Measurements from ENCODE around the gene HTR2C.
"Not testable (repeated sequence)": the region's sequence is repeated elsewhere in the genome, so short reads cannot be mapped to it uniquely, and the experiment has no call there.

Gene HTR2C

DNA sequence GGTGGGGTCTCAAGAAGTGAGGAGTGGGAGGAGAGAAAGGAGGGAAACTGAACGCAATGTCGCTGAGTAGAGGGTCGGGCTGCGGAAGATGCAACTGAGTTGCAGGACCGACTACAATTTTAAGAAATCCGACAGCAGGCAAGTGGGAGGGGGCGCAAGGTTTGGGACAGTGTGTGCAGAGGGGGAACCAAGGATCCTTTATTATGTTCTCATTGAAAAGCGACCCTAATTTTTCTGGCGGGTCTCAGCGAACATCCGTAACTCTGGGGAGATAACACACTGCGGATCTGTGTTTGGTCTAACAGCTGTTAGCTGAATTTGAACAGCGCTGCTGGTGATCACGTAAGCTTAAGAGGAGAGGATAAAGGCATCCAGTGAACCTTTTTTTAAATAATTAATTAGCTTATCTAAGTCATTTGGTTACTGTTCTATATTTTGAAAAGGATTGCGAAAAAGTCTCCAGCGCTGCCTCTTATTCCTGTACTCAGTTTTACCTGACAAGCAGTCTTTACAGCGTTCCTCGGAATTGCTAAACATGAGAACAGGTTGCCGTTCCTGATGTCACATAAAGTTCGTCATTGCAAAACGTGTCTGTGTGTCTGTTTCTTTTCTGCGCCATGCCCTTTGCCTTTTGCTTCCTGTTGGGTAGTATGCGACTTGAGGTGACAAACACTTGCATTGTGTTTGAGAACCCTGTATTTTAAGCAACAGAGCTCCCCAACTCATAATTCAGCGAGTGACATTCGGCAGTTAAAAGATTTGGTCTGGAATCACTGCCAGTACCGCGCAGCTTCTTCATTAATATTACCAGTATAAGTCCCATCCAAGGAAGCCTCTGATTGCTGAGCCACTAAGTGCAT lies 1.3 kb downstream of the HTR2C start:
- no peak for DNase-seq (ENCODE audit: low spot score)
- CTCF ChIA-PET, result no interaction called here
- no peak overlapping the region for H3K27ac ChIP-seq
- TF ChIP-seq CTCF (conservative IDR thresholded peaks at IDR 0.05; ENCODE audit: low read depth), result no peak
- POLR2A ChIA-PET (ENCODE audit: low non-redundant PET), result no interaction called here

DNA sequence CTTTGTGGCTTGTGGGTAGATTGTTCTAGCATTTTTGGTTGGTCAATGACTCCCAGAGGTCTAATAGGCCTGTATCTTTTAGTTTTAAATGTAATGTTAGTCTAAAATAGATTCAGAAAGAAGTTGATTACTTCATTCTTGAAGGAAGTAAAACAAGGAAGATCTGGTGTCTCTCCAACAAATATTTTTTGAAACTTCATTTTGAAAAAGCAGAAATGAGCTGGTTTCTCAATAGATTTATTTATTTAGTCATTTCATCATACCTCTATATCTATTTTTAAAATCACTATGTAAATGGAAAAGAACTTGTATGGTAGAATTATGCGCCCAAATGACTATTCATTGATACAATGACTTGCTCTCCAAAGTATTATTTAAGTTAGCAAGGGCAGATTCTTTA lies 7.2 kb downstream of the HTR2C start:
- TF ChIP-seq CTCF (conservative IDR thresholded peaks at IDR 0.05; ENCODE audit: low read depth), result no peak
- DNase-seq (ENCODE audit: low spot score), result no peak
- POLR2A ChIA-PET (ENCODE audit: low non-redundant PET), result no interaction called here
- no peak overlapping the region for H3K27ac ChIP-seq
- CTCF ChIA-PET, result interaction anchor here (0.7 kb wide), 1 partner anchor 211 kb away, joined by 3 read pairs; no protein-coding TSS in a partner anchor

GRCh38 chrX:114599305-114599704 lies 15.4 kb downstream of the HTR2C start:
- no peak for DNase-seq (ENCODE audit: low spot score)
- POLR2A ChIA-PET (ENCODE audit: low non-redundant PET), result no interaction called here
- CTCF ChIA-PET, result no interaction called here

GRCh38 chrX:114599911-114600310 lies 16.0 kb downstream of the HTR2C start:
- ChIA-PET POLR2A (ENCODE audit: low non-redundant PET) (no interaction called here), CTCF (no interaction called here)
- no peak for TF ChIP-seq CTCF (conservative IDR thresholded peaks at IDR 0.05; ENCODE audit: low read depth)
- no peak for DNase-seq (ENCODE audit: low spot score)
- no peak overlapping the region for H3K27ac ChIP-seq

More at GRCh38 chrX:114599305-114599704, 15.4 kb downstream of the HTR2C start:
- TF ChIP-seq CTCF (conservative IDR thresholded peaks at IDR 0.05; ENCODE audit: low read depth), result no peak
- H3K27ac ChIP-seq, result no peak overlapping the region

DNA sequence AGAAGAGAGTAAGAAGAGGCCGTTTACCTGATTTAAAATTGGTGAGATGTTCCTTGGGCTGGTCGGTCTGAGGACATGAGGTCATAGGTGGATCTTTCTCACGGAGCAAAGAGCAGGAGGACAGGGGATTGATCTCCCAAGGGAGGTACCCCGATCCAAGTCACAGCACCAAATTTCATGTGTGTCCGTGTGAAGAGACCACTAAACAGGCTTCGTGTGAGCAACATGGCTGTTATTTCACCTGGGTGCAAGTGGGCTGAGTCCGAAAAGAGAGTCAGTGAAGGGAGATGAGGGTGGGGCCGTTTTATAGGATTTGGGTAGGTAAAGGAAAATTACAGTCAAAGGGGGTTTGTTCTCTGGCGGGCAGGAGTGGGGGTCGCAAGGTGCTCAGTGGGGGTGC lies 22.7 kb downstream of the HTR2C start:
- H3K27ac ChIP-seq, CTCF ChIA-PET: not testable (repeated sequence)

DNA sequence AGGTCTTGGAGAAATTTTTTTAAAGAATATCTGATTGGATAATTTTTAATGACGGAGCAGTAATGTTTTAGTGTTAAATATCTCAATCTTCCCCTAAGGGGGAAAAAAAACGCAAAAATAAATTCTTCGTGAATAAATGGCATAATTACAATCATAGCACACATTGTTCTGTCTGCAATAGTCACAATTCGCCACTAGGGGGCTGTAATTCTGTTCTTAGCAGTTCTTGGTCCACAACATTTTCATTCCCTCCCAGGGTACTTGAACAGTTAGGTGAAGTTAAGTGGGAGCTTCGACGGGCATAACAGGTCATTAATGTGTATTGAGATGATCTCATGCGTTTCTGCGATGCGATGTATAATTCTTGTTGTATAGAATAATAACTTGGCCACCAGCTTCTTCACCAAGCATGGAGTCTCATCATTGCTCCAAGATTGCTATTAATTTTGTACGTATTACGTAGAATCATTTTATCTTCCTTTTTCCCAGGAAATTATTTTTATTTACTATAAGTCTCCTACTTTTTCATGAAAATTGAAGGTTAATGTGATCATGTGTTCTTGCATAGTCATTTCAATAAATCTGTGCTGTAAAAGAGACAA lies 27.2 kb downstream of the HTR2C start:
- peak; percentile 7 for DNase-seq (ENCODE audit: low spot score)

More for the DNA sequence above, 22.7 kb downstream of the HTR2C start:
- POLR2A ChIA-PET (ENCODE audit: low non-redundant PET); DNase-seq (ENCODE audit: low spot score): not testable (repeated sequence)

More for the DNA sequence above, 27.2 kb downstream of the HTR2C start:
- ChIA-PET CTCF (interaction anchor here (1.0 kb wide), 1 partner anchor 348 kb away, joined by 3 read pairs; no protein-coding TSS in a partner anchor), POLR2A (ENCODE audit: low non-redundant PET) (no interaction called here)
- peak; percentile 70 for TF ChIP-seq CTCF (conservative IDR thresholded peaks at IDR 0.05; ENCODE audit: low read depth)
- no peak overlapping the region for H3K27ac ChIP-seq

All from RWPE1 (cell line).